Neuronal stem cell (in vitro differentiated cells): ENCODE measurements around the gene TMCC1.
A peak's percentile ranks its signal among the peaks of the same experiment; 100 is the strongest.

Experiments used
- DNase-seq: peaks from one replicate; pipeline ENCODE4 v3.0.0-alpha.2; 2013; ENCODE audit warnings: low spot score
- H2AFZ ChIP-seq: one replicate; pipeline ENCODE4 v1.6.1; 2013; ENCODE audit warnings: mild to moderate bottlenecking, low read length, inconsistent platforms
- H2AK5ac ChIP-seq: 2 replicates; pipeline ENCODE4 v1.6.1; 2013; ENCODE audit warnings: low read depth, mild to moderate bottlenecking, inconsistent platforms, low read length, moderate library complexity, mixed read lengths
- H2BK120ac ChIP-seq: 2 replicates; pipeline ENCODE4 v1.6.1; 2013; ENCODE audit warnings: low read depth, mild to moderate bottlenecking, inconsistent platforms, low read length, moderate library complexity, mixed read lengths
- H2BK12ac ChIP-seq: one replicate; pipeline ENCODE4 v1.6.1; 2013; ENCODE audit warnings: low read length, inconsistent platforms
- H2BK15ac ChIP-seq: 2 replicates; pipeline ENCODE4 v1.6.1; 2013; ENCODE audit warnings: mild to moderate bottlenecking, low read length, inconsistent platforms, mixed read lengths
- H2BK5ac ChIP-seq: one replicate; pipeline ENCODE4 v1.6.1; 2013; ENCODE audit warnings: inconsistent platforms, mild to moderate bottlenecking, low read length, moderate library complexity
- H3K14ac ChIP-seq: one replicate; pipeline ENCODE4 v1.6.1; 2013; ENCODE audit warnings: low read length, inconsistent platforms
- H3K18ac ChIP-seq: 2 replicates; pipeline ENCODE4 v1.6.1; 2013; ENCODE audit warnings: low read length, inconsistent platforms
- H3K23ac ChIP-seq: 2 replicates; pipeline ENCODE4 v1.6.1; 2013; ENCODE audit warnings: low read depth, mild to moderate bottlenecking, mixed read lengths, low read length, inconsistent platforms; ENCODE audit not compliant: poor library complexity
- H3K27ac ChIP-seq: replicated peaks from 3 replicates; pipeline ENCODE4 v1.5.1; 2013; ENCODE audit warnings: low read length, inconsistent platforms
- H3K27me3 ChIP-seq, 3 experiments: 2 replicates each; pipeline ENCODE4 v1.6.1; 2013; ENCODE audit warnings: low read length in 3 of 3, mild to moderate bottlenecking in 2 of 3, inconsistent platforms in 1 of 3, low read depth in 1 of 3, mixed read lengths in 1 of 3, moderate library complexity in 1 of 3; ENCODE audit not compliant: control insufficient read depth in 3 of 3, insufficient read depth in 3 of 3
- H3K36me3 ChIP-seq, 2 donors: replicated peaks in 1 of 2; 2 replicates each; pipeline ENCODE4 v1.6.1; 2013; ENCODE audit warnings: low read length in 2 of 2; ENCODE audit not compliant: control insufficient read depth in 2 of 2, insufficient read depth in 2 of 2
- H3K4ac ChIP-seq: 2 replicates; pipeline ENCODE4 v1.6.1; 2013; ENCODE audit warnings: inconsistent platforms, mild to moderate bottlenecking, low read length, moderate library complexity
- H3K4me1 ChIP-seq, 2 donors: 1 replicate in 1 of 2; 2 replicates in 1 of 2; pipeline ENCODE4 v1.6.1; 2013; ENCODE audit warnings: low read length in 2 of 2, low read depth in 1 of 2; ENCODE audit not compliant: control insufficient read depth in 2 of 2, insufficient read depth in 1 of 2
- H3K4me2 ChIP-seq: one replicate; pipeline ENCODE4 v1.6.1; 2013; ENCODE audit warnings: mild to moderate bottlenecking, low read length, inconsistent platforms; ENCODE audit not compliant: insufficient read depth, poor library complexity, severe bottlenecking
- H3K4me3 ChIP-seq, 2 donors: 2 replicates each; pipeline ENCODE4 v1.5.1; 2013; ENCODE audit warnings: low read length in 2 of 2, mild to moderate bottlenecking in 2 of 2, inconsistent platforms in 1 of 2, moderate library complexity in 1 of 2
- H3K79me1 ChIP-seq: one replicate; pipeline ENCODE4 v1.6.1; 2013; ENCODE audit warnings: low read depth, mild to moderate bottlenecking, inconsistent platforms, low read length, moderate library complexity
- H3K9ac ChIP-seq: one replicate; pipeline ENCODE4 v1.6.1; 2013; ENCODE audit warnings: mild to moderate bottlenecking, low read depth, low read length, inconsistent platforms; ENCODE audit not compliant: poor library complexity
- H3K9me3 ChIP-seq, 2 donors: replicated peaks in 1 of 2; 2 replicates each; pipeline versions ENCODE3 to v1.6.1; 2013; ENCODE audit warnings: low read length in 2 of 2, mild to moderate bottlenecking in 2 of 2, inconsistent platforms in 1 of 2, low read depth in 1 of 2, mixed read lengths in 1 of 2, moderate library complexity in 1 of 2; ENCODE audit not compliant: control insufficient read depth in 2 of 2, insufficient read depth in 1 of 2
- H4K8ac ChIP-seq: one replicate; pipeline ENCODE4 v1.6.1; 2013; ENCODE audit warnings: low read depth, mild to moderate bottlenecking, inconsistent platforms, low read length, moderate library complexity
- H4K91ac ChIP-seq: one replicate; pipeline ENCODE4 v1.6.1; 2013; ENCODE audit warnings: low read length, low read depth, mild to moderate bottlenecking, inconsistent platforms; ENCODE audit not compliant: poor library complexity
- WGBS, 2 donors: extraction: QIAGEN DNeasy Blood & Tissue Kit; methylation state at CpG; one replicate each; pipeline ENCODE4 v1.1.7; 2013; ENCODE audit warnings: missing lambda C conversion rate in 2 of 2, mixed read lengths in 1 of 2; ENCODE audit not compliant: insufficient read length in 2 of 2, insufficient replicate concordance in 1 of 2; ENCODE audit errors: extremely low coverage in 2 of 2; 5-methylcytosine and 5-hydroxymethylcytosine counted together

Gene TMCC1

DNA sequence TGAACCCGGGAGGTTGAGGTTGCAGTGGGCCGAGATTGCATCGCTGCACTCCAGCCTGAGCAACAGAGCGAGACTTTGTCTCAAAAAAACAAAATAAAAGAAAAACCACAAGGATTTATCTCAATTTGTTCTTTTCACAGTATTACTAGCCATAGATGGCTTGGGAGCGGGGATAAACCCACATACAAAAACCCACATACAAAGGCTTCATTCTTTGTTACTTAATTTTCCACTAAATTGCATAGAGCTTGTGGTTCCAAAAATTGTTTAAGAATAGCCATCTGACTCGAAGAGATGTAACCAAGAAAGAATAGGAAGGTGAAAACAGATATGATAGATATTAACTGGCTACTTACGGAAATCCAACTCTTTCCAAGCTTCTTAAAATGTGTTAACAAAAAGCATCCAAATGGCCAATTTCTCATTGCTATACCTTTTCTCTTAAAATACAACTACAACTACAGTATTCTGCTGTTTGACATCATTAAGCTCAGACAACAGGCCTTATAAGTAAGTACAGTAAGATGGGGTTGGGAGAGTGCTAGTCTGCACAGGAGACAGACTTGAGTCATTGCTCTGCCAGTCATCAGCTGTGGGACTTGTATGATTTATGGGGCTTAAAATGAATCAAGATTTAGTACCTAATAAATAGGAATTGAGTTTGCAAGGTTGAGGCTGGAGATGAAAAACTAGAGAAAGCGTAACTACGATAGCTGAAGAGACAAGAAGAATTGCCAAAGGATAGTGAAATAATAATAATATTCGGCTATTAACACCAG lies 190.4 kb downstream of the TMCC1 start:
- no CpG with 5 or more reads among the region's 10 CpGs for WGBS, 2 donors
- no peak overlapping the region for H3K9ac ChIP-seq
- peaks cover 0 to 3% of the 10 kb centered on the region in 2 donors for H3K9me3 ChIP-seq
- no peak overlapping the region for H2AFZ ChIP-seq
- H3K79me1 ChIP-seq, result no peaks in the 10 kb centered on the region
- H2BK5ac ChIP-seq, result no peak overlapping the region
- H3K4me1 ChIP-seq, result peaks cover 8 to 27% of the 10 kb centered on the region in 2 donors
- H4K91ac ChIP-seq, result no peak overlapping the region
- no peak overlapping the region for H3K4ac ChIP-seq
- H2BK12ac ChIP-seq, result no peak overlapping the region
- no peak overlapping the region for H2AK5ac ChIP-seq
- no peak overlapping the region for H3K4me2 ChIP-seq
- no peak overlapping the region for H3K18ac ChIP-seq
- H3K4me3 ChIP-seq, result no peak overlapping the region
- H2BK15ac ChIP-seq, result no peak overlapping the region
- no peak for DNase-seq
- H3K27ac ChIP-seq, result peak overlapping the region; percentile 47
- no peak overlapping the region for H4K8ac ChIP-seq
- H3K27me3 ChIP-seq, result no peaks in the 10 kb centered on the region
- no peak overlapping the region for H3K23ac ChIP-seq
- H3K14ac ChIP-seq, result no peak overlapping the region
- no peak overlapping the region for H2BK120ac ChIP-seq
- H3K36me3 ChIP-seq, result no peaks in the 10 kb centered on the region

DNA sequence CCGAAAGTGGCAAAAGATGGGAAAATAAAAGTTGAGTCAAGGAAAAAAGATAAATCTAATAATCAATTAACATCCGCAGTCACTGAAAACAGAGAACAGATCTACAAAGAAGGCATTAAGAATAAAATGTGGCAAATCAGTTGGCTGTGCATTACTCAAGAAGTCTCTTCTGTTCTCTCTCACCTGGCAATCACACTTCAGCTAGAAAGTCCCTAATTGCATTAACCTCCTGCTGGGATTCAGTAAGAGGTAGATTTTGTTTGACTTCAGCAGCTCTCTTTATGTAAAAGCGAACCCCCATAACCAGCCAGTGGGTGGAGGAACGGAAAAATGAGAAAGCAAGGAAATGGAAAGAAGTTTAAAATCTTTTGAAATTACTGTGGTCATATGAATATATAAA lies 192.3 kb downstream of the TMCC1 start:
- no peak overlapping the region for H2AK5ac ChIP-seq
- no peak overlapping the region for H3K4me3 ChIP-seq
- no peak for DNase-seq
- no peak overlapping the region for H2AFZ ChIP-seq
- no peaks in the 10 kb centered on the region for H3K27me3 ChIP-seq
- H3K9me3 ChIP-seq, result peaks cover 5 to 19% of the 10 kb centered on the region in 2 donors
- H3K14ac ChIP-seq, result no peak overlapping the region
- WGBS, 2 donors, result no CpG with 5 or more reads among the region's 4 CpGs
- H4K91ac ChIP-seq, result no peak overlapping the region
- H3K4ac ChIP-seq, result no peak overlapping the region
- H2BK120ac ChIP-seq, result no peak overlapping the region
- H3K27ac ChIP-seq, result peak overlapping the region; percentile 16
- H3K18ac ChIP-seq, result no peak overlapping the region
- H3K23ac ChIP-seq, result no peak overlapping the region
- H3K79me1 ChIP-seq, result no peaks in the 10 kb centered on the region
- H3K9ac ChIP-seq, result no peak overlapping the region
- H4K8ac ChIP-seq, result no peak overlapping the region
- H2BK15ac ChIP-seq, result no peak overlapping the region
- no peaks in the 10 kb centered on the region for H3K36me3 ChIP-seq
- H3K4me1 ChIP-seq, result peaks cover 8 to 28% of the 10 kb centered on the region in 2 donors
- H2BK5ac ChIP-seq, result no peak overlapping the region
- H2BK12ac ChIP-seq, result no peak overlapping the region
- H3K4me2 ChIP-seq, result no peak overlapping the region

- Histone ChIP-seq H3K18ac (no peak overlapping the region), H2BK120ac (no peak overlapping the region), H3K4me1 (peaks cover 8 to 28% of the 10 kb centered on the region in 2 donors), H3K9me3 (peaks cover 5 to 24% of the 10 kb centered on the region in 2 donors), H2AK5ac (no peak overlapping the region), H3K4me2 (no peak overlapping the region), H3K9ac (no peak overlapping the region), H2AFZ (no peak overlapping the region), H3K14ac (no peak overlapping the region), H3K23ac (no peak overlapping the region), H2BK15ac (no peak overlapping the region), H3K4me3 (peak overlapping the region in 1 of 2 donors; percentile 40), H3K79me1 (no peaks in the 10 kb centered on the region), H4K8ac (no peak overlapping the region), H3K27ac (peak overlapping the region; percentile 44), H4K91ac (no peak overlapping the region), H3K4ac (no peak overlapping the region), H2BK12ac (no peak overlapping the region), H3K27me3 (no peaks in the 10 kb centered on the region), H3K36me3 (no peaks in the 10 kb centered on the region), H2BK5ac (no peak overlapping the region)
- no peak for DNase-seq
- WGBS, 2 donors, result no CpG with 5 or more reads among the region's 1 CpG
Observed at GRCh38 chr3:129699612-129700011, 193.9 kb downstream of the TMCC1 start.

GRCh38 chr3:129699199-129699598 lies 194.3 kb downstream of the TMCC1 start:
- H4K8ac ChIP-seq, result no peak overlapping the region
- no peak overlapping the region for H2BK12ac ChIP-seq
- peaks cover 5 to 25% of the 10 kb centered on the region in 2 donors for H3K9me3 ChIP-seq
- no CpG with 5 or more reads among the region's 4 CpGs for WGBS, 2 donors
- H2AK5ac ChIP-seq, result no peak overlapping the region
- H4K91ac ChIP-seq, result no peak overlapping the region
- no peak overlapping the region for H3K18ac ChIP-seq
- no peak overlapping the region for H3K4me2 ChIP-seq
- peak overlapping the region; percentile 42 for H2AFZ ChIP-seq
- H3K9ac ChIP-seq, result no peak overlapping the region
- H2BK5ac ChIP-seq, result no peak overlapping the region
- no peak overlapping the region for H3K4ac ChIP-seq
- no peak overlapping the region for H3K23ac ChIP-seq
- H3K4me1 ChIP-seq, result peaks cover 8 to 28% of the 10 kb centered on the region in 2 donors
- DNase-seq, result no peak
- no peak overlapping the region for H2BK15ac ChIP-seq
- no peak overlapping the region for H3K27ac ChIP-seq
- H3K27me3 ChIP-seq, result no peaks in the 10 kb centered on the region
- H3K79me1 ChIP-seq, result no peaks in the 10 kb centered on the region
- no peak overlapping the region for H3K14ac ChIP-seq
- no peaks in the 10 kb centered on the region for H3K36me3 ChIP-seq
- H3K4me3 ChIP-seq, result peak overlapping the region in 1 of 2 donors; percentile 40
- H2BK120ac ChIP-seq, result no peak overlapping the region
